Erythroblast (primary cell): ENCODE results near the gene EGFL8.

Experiments
- GATA1 ChIP-seq: IDR thresholded peaks from 2 replicates; pipeline ENCODE4 v1.6.1; 2011; ENCODE audit warnings: low read depth, mild to moderate bottlenecking, control low read depth, low read length, moderate library complexity
- POLR2A ChIP-seq: IDR thresholded peaks from 2 replicates; pipeline ENCODE4 v1.6.1; 2011; ENCODE audit warnings: mild to moderate bottlenecking, low read length

- TF ChIP-seq POLR2A (no peak), GATA1 (no peak)
These were observed 49.6 kb upstream of the EGFL8 start for GRCh38 chr6:32114796-32115195.
